ENCODE data around the gene TANC1. TPM values are rescaled to one million over a fixed set of nuclear protein-coding genes. Genes with fewer than 3 reads are reported as not detected.
"Not testable (repeated sequence)": the region's sequence is repeated elsewhere in the genome, so short reads cannot be mapped to it uniquely, and the experiment has no call there.

Gene TANC1
- polyA plus RNA-seq, 1 donor from 2014 or later, result 0.37 TPM

DNA sequence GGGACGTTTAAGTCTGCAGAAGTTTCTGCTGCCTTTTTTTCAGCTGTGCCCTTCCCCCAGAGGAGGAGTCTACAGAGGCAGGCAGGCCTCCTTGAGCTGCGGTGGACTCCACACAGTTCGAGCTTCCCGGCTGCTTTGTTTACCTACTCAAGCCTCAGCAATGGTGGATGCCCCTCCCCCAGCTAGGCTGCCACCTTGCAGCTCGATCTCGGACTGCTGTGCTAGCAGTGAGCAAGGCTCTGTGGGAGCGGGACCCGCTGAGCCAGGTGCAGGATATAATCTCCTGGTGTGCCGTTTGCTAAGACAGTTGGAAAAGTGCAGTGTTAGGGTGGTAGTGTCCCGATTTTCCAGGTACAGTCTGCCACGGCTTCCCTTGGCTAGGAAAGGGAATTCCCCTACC is 72.9 kb downstream of the TANC1 start:
- H3K36me3 ChIP-seq (ENCODE audit: insufficient read depth, low read length); H3K9ac ChIP-seq (ENCODE audit: low read length); H3K9me2 ChIP-seq (ENCODE audit: insufficient read depth, low read length); H3K27ac ChIP-seq (ENCODE audit: low read length); H4K20me1 ChIP-seq (ENCODE audit: insufficient read depth); H3K79me2 ChIP-seq (replicated peaks; ENCODE audit: insufficient read depth, low read length); H3F3A ChIP-seq (ENCODE audit: insufficient read depth, low read length, poor library complexity, severe bottlenecking); H3K4me3 ChIP-seq (ENCODE audit: low read length); H3K9me3 ChIP-seq (ENCODE audit: low read length); H2AFZ ChIP-seq (ENCODE audit: low read depth, low read length); H3K27me3 ChIP-seq (ENCODE audit: insufficient read depth, low read depth, low read length); H3K4me2 ChIP-seq (ENCODE audit: low read length): not testable (repeated sequence)

DNA sequence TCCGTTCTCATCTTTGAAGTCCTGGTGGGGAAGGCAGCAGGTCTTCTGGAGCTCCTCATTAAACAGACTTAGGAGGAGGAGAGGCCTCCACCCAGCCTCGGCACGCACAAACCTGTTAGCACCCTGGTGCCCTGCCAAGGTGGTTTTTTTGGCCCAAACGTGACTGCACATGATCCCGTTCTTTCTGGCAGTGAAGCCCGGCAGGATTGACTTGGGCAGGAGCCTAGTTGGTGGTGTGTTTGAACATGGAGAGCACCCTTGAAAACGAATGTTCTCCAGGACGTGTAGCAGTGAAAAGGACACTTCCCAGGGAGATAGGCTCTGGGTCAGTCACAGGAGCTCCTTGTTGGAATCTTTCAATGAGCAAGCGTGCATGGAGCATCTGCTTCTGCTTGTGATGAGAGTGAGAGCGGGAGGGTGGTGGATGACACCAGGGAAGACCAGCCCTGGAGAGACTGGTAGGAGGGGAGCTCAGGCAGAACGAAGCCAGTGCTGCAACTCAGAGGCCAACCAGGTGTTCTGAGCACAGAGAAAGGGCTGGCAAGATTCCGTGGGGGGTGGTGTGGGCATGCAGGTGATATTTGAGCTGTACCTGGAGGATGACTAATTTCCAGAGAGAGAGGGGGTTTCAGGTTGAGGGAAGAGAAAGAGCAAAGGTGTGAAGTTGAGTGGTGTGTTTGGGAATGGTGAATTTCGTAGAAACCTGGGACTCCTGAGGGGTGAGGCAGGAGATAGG is 73.8 kb downstream of the TANC1 start:
- no peaks in the 10 kb centered on the region for H3K36me3 ChIP-seq (ENCODE audit: insufficient read depth, low read length)
- no peak overlapping the region for H3K9ac ChIP-seq (ENCODE audit: low read length)
- no peaks in the 10 kb centered on the region for H3K9me2 ChIP-seq (ENCODE audit: insufficient read depth, low read length)
- H3K79me2 ChIP-seq (replicated peaks; ENCODE audit: insufficient read depth, low read length), result no peaks in the 10 kb centered on the region
- no peak overlapping the region for H3K4me2 ChIP-seq (ENCODE audit: low read length)
- H4K20me1 ChIP-seq (ENCODE audit: insufficient read depth), result no peaks in the 10 kb centered on the region
- TF ChIP-seq MXI1 (conservative IDR thresholded peaks at IDR 0.05; ENCODE audit: poor library complexity, severe bottlenecking) (no peak), SMC3 (conservative IDR thresholded peaks at IDR 0.05; ENCODE audit: poor library complexity) (no peak), POLR2AphosphoS5 (IDR thresholded peaks at IDR 0.05) (no peak), EZH2 (IDR thresholded peaks at IDR 0.05; ENCODE audit: borderline replicate concordance, insufficient read depth, low read length, poor library complexity, severe bottlenecking) (no peak), RAD21 (conservative IDR thresholded peaks at IDR 0.05) (no peak), EP300 (conservative IDR thresholded peaks at IDR 0.05; ENCODE audit: poor library complexity, severe bottlenecking) (no peak), TAF1 (IDR thresholded peaks at IDR 0.05; ENCODE audit: low read depth) (no peak)
- TF ChIP-seq, protein P1, sequence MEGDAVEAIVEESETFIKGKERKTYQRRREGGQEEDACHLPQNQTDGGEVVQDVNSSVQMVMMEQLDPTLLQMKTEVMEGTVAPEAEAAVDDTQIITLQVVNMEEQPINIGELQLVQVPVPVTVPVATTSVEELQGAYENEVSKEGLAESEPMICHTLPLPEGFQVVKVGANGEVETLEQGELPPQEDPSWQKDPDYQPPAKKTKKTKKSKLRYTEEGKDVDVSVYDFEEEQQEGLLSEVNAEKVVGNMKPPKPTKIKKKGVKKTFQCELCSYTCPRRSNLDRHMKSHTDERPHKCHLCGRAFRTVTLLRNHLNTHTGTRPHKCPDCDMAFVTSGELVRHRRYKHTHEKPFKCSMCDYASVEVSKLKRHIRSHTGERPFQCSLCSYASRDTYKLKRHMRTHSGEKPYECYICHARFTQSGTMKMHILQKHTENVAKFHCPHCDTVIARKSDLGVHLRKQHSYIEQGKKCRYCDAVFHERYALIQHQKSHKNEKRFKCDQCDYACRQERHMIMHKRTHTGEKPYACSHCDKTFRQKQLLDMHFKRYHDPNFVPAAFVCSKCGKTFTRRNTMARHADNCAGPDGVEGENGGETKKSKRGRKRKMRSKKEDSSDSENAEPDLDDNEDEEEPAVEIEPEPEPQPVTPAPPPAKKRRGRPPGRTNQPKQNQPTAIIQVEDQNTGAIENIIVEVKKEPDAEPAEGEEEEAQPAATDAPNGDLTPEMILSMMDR (IDR thresholded peaks at IDR 0.05; ENCODE audit: poor library complexity, severe bottlenecking), result no peak
- TF ChIP-seq, protein P2, sequence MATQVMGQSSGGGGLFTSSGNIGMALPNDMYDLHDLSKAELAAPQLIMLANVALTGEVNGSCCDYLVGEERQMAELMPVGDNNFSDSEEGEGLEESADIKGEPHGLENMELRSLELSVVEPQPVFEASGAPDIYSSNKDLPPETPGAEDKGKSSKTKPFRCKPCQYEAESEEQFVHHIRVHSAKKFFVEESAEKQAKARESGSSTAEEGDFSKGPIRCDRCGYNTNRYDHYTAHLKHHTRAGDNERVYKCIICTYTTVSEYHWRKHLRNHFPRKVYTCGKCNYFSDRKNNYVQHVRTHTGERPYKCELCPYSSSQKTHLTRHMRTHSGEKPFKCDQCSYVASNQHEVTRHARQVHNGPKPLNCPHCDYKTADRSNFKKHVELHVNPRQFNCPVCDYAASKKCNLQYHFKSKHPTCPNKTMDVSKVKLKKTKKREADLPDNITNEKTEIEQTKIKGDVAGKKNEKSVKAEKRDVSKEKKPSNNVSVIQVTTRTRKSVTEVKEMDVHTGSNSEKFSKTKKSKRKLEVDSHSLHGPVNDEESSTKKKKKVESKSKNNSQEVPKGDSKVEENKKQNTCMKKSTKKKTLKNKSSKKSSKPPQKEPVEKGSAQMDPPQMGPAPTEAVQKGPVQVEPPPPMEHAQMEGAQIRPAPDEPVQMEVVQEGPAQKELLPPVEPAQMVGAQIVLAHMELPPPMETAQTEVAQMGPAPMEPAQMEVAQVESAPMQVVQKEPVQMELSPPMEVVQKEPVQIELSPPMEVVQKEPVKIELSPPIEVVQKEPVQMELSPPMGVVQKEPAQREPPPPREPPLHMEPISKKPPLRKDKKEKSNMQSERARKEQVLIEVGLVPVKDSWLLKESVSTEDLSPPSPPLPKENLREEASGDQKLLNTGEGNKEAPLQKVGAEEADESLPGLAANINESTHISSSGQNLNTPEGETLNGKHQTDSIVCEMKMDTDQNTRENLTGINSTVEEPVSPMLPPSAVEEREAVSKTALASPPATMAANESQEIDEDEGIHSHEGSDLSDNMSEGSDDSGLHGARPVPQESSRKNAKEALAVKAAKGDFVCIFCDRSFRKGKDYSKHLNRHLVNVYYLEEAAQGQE (IDR thresholded peaks at IDR 0.05; ENCODE audit: borderline replicate concordance), result no peak
- no peak overlapping the region for H3K27ac ChIP-seq (ENCODE audit: low read length)
- H3K4me3 ChIP-seq (ENCODE audit: low read length), result no peak overlapping the region
- H3K9me3 ChIP-seq (ENCODE audit: low read length), result no peaks in the 10 kb centered on the region
- H3F3A ChIP-seq (ENCODE audit: insufficient read depth, low read length, poor library complexity, severe bottlenecking), result no peaks in the 10 kb centered on the region
- no peak overlapping the region for H2AFZ ChIP-seq (ENCODE audit: low read depth, low read length)
- H3K27me3 ChIP-seq (ENCODE audit: insufficient read depth, low read depth, low read length), result no peaks in the 10 kb centered on the region

Measured in neural cell (in vitro differentiated cells).